Activated naive CD4-positive, alpha-beta T cell treated with anti-CD3 and anti-CD28 coated beads for 36 hours (primary cell): Measurements from ENCODE around the gene KCNH2. TPM values are rescaled to one million over a fixed set of nuclear protein-coding genes. Genes with fewer than 3 reads are reported as not detected.
"Not testable (repeated sequence)": the region's sequence is repeated elsewhere in the genome, so short reads cannot be mapped to it uniquely, and the experiment has no call there.

ENCODE experiments used
- CTCF ChIA-PET: fragments of 350-600 bp; sonication (Branson Sonifier 250); formaldehyde crosslinking; loops from one replicate; lab custom pipeline; 2021; ENCODE audit warnings: antibody characterized with exemption; lab: Charles Lee
- DNase-seq: peaks from one replicate; pipeline ENCODE4 v3.0.0-alpha.2; 2020
- H3K27ac Mint-ChIP-seq: one replicate; pipeline ENCODE4 v1.8.0; 2021; ENCODE audit warnings: mild to moderate bottlenecking, mixed read lengths
- H3K27me3 Mint-ChIP-seq: one replicate; pipeline ENCODE4 v1.8.0; 2021; ENCODE audit warnings: low read depth, mixed read lengths
- H3K36me3 Mint-ChIP-seq: one replicate; pipeline ENCODE4 v1.8.0; 2021; ENCODE audit warnings: low read depth, mixed read lengths
- H3K4me1 Mint-ChIP-seq: one replicate; pipeline ENCODE4 v1.8.0; 2021; ENCODE audit warnings: low read depth, mixed read lengths
- H3K4me3 Mint-ChIP-seq: one replicate; pipeline ENCODE4 v1.8.0; 2021; ENCODE audit warnings: mild to moderate bottlenecking, moderate library complexity, mixed read lengths
- H3K9me3 Mint-ChIP-seq: one replicate; pipeline ENCODE4 v1.8.0; 2021; ENCODE audit warnings: mixed read lengths
- intact Hi-C: fragments of 100-400 bp; cut with micrococcal nuclease; formaldehyde crosslinking; loops from one replicate; pipeline ENCODE4 v1.15.1; 2023
- total RNA-seq, 2 experiments: library from RNA; stranded (reverse); gene quantifications; one replicate each; pipeline ENCODE4 v1.2.3, GENCODE V29; 2021

The KCNH2 gene
- total RNA-seq: under 1 TPM; 0.17 to 0.19 TPM

DNA sequence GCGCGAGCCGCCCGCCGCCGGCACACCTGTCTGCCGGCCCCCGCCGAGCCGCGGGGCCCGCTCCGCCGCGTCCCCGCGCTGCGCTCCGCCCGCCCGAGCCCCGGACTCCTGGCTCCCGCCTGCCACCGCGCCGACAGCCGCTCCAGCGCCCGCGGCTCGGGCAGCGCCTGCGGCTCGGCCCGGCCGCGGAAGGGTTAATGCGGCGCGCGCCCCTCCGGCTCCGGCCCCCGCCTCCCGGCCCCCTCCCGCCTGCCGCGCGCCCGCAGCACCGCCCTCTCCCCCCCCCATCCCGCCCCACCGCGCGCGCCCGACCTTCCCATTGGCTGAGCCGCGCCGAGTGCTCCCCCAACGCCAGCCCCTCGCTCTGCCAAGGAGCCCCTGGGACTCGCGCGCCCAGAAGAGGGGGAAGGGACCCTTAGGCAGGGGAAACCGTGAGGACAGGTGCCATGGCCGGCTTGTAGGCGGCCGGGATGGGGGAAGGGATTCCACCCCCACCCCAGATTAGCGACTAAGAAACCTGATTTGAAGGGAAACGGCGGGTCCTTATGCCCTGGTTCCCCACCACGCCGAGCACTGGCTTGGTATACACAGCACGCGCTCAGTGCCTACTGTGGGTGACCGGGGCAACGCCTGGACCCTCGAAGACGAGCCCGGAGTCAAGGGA is at the start of gene KCNH2:
Gene KCNH2, minus strand, starts transcription at position 196 of the 664 bp plus-strand sequence. CDS start 408 bp downstream, outside the sequence.
- intact Hi-C loops: no loop called here
- peaks cover 45% of the 10 kb centered on the region for H3K27me3 Mint-ChIP-seq
- peaks cover 27% of the 10 kb centered on the region for H3K4me1 Mint-ChIP-seq
- no peaks in the 10 kb centered on the region for H3K9me3 Mint-ChIP-seq
- no peaks in the 10 kb centered on the region for H3K36me3 Mint-ChIP-seq
- H3K27ac Mint-ChIP-seq: no peak within 1 kb of the TSS
- peak within 1 kb of the TSS; percentile 71 for H3K4me3 Mint-ChIP-seq
- CTCF ChIA-PET: interaction anchor here (2.9 kb wide), 1 partner anchor 15 kb away, joined by 15 read pairs; no protein-coding TSS in a partner anchor
- DNase-seq: no peak

DNA sequence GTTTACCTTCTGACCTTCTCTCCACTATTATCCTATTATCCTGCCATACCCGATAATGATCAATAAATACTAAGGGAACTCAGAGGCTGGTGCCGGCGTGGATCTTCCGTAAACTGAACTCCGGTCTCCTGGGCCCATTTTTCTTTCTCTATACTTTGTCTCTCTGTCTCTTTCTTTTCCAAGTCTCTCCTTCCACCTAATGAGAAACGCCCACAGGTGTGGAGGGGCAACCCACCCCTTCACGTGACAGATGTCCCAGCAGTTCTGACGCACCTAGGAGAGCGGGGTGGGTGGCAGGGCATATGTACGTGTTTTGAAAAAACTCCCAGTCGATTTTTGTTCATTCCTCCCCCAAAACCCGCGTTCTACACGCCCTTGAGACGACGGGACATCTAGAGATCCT is 49.6 kb upstream of the KCNH2 start:
- Mint-ChIP-seq H3K4me1 (peaks cover 20% of the 10 kb centered on the region), H3K27ac (peak overlapping the region; percentile 90), H3K4me3 (peak overlapping the region; percentile 91)
- not testable (repeated sequence) for H3K27me3 Mint-ChIP-seq, H3K9me3 Mint-ChIP-seq, DNase-seq, H3K36me3 Mint-ChIP-seq
- CTCF ChIA-PET: interaction anchor here (0.6 to 2.7 kb wide), 5 partner anchors 9 to 270 kb away, joined by 3 to 12 read pairs (median 8); no protein-coding TSS in a partner anchor
- intact Hi-C loops: loop anchor here (1.0 to 2.0 kb wide), 4 partner anchors 31 to 199 kb away; partner anchors contain the start of genes ABCF2 and FASTK

- CTCF ChIA-PET: interaction anchor here (1.1 to 2.7 kb wide), 5 partner anchors 8 to 84 kb away, joined by 3 to 12 read pairs (median 8); no protein-coding TSS in a partner anchor
Measured at GRCh38 chr7:151026771-151027727, 48.9 kb upstream of the KCNH2 start.

GRCh38 chr7:151025924-151026671 is 48.0 kb upstream of the KCNH2 start:
- intact Hi-C loops: no loop called here
- no peaks in the 10 kb centered on the region for H3K27me3 Mint-ChIP-seq
- H3K27ac Mint-ChIP-seq: no peak overlapping the region
- H3K4me3 Mint-ChIP-seq: no peak overlapping the region
- peaks cover 20% of the 10 kb centered on the region for H3K4me1 Mint-ChIP-seq
- peaks cover 5% of the 10 kb centered on the region for H3K36me3 Mint-ChIP-seq
- H3K9me3 Mint-ChIP-seq: no peaks in the 10 kb centered on the region
- no peak for DNase-seq
- CTCF ChIA-PET: interaction anchor here (1.3 to 1.5 kb wide), 2 partner anchors 8 to 9 kb away, joined by 3 read pairs; no protein-coding TSS in a partner anchor

More at GRCh38 chr7:151026771-151027727, 48.9 kb upstream of the KCNH2 start:
- H3K4me3 Mint-ChIP-seq: peak overlapping the region; percentile 91
- intact Hi-C loops, H3K36me3 Mint-ChIP-seq, DNase-seq, H3K27me3 Mint-ChIP-seq, H3K9me3 Mint-ChIP-seq: not testable (repeated sequence)
- peaks cover 20% of the 10 kb centered on the region for H3K4me1 Mint-ChIP-seq
- H3K27ac Mint-ChIP-seq: peak overlapping the region; percentile 90

GRCh38 chr7:151024435-151025056 is 46.4 kb upstream of the KCNH2 start, which contains the start of gene ATG9B:
Gene ATG9B (minus strand): TSS chr7:151024494. CDS start chr7:151024423, 71 bp downstream.
- Mint-ChIP-seq H3K27ac (no peak within 1 kb of the TSS), H3K9me3 (no peaks in the 10 kb centered on the region), H3K4me3 (no peak within 1 kb of the TSS), H3K36me3 (peaks cover 2% of the 10 kb centered on the region), H3K27me3 (peaks cover under 1% of the 10 kb centered on the region), H3K4me1 (peaks cover 16% of the 10 kb centered on the region)
- intact Hi-C loops: no loop called here
- CTCF ChIA-PET: interaction anchor here (0.9 kb wide), 1 partner anchor 16 kb away, joined by 3 read pairs; no protein-coding TSS in a partner anchor
- DNase-seq: no peak

DNA sequence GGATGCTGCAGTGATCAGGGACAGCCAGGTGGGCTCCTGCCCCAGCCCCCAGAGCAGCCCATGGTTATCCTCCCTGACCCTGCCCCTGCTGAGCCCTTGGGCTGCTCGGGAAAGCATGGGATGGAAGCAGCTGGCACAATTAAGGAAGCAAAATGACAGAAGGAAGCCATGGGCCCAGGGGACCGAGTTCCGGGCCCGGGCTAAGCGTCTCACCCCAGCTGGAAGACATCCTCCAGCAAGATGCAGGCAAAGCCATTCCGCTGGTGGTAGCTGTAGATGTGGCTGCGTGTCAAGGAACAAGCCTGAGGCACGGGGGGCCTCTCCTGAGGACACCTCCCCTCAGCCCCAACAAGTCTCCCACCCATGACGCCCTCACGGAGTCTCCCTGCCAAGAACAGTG is 45.1 kb upstream of the KCNH2 start:
- Mint-ChIP-seq H3K4me3 (no peak overlapping the region), H3K9me3 (no peaks in the 10 kb centered on the region), H3K36me3 (no peaks in the 10 kb centered on the region), H3K4me1 (peaks cover 18% of the 10 kb centered on the region), H3K27ac (no peak overlapping the region), H3K27me3 (peaks cover 6% of the 10 kb centered on the region)
- no peak for DNase-seq
- CTCF ChIA-PET: no interaction called here
- intact Hi-C loops: no loop called here

GRCh38 chr7:151020231-151020630 is 42.1 kb upstream of the KCNH2 start:
- Mint-ChIP-seq H3K36me3 (no peaks in the 10 kb centered on the region), H3K4me3 (no peak overlapping the region), H3K27me3 (peaks cover 7% of the 10 kb centered on the region), H3K27ac (no peak overlapping the region), H3K9me3 (no peaks in the 10 kb centered on the region), H3K4me1 (peaks cover 30% of the 10 kb centered on the region)
- intact Hi-C loops: no loop called here
- CTCF ChIA-PET: interaction anchor here (0.6 to 4.3 kb wide), 7 partner anchors 9 to 515 kb away, joined by 3 to 32 read pairs (median 5); no protein-coding TSS in a partner anchor
- no peak for DNase-seq

DNA sequence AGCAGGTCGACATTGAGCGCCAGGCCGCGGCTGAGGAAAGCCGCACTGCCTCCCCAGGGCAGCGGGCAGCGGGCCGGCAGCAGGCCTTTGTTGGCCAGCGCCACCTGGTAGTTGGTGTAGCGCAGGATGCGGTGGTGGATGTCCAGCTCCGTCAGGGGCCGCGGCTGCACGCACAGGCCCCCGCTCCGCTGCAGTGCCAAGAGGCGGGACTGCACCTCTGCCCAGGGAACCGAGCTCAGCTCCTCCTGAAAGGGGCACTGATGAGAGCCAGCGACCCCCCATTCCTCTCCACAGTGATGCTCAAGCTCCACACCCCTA is 41.0 kb upstream of the KCNH2 start:
- Mint-ChIP-seq H3K4me1 (peaks cover 41% of the 10 kb centered on the region), H3K36me3 (no peaks in the 10 kb centered on the region), H3K27ac (no peak overlapping the region), H3K9me3 (no peaks in the 10 kb centered on the region), H3K4me3 (peak overlapping the region; percentile 5), H3K27me3 (peaks cover 7% of the 10 kb centered on the region)
- DNase-seq: no peak
- intact Hi-C loops: loop anchor here (2.0 kb wide), 1 partner anchor 62 kb away; the partner anchor contains the start of gene FASTK
- CTCF ChIA-PET: interaction anchor here (0.9 to 4.3 kb wide), 21 partner anchors 8 to 262 kb away, joined by 3 to 32 read pairs (median 5); partner anchors contain the start of gene ABCB8

GRCh38 chr7:151018421-151019129 is 40.5 kb upstream of the KCNH2 start:
- DNase-seq: peak; percentile 28
- H3K27ac Mint-ChIP-seq: no peak overlapping the region

GRCh38 chr7:151017953-151018420 is 39.9 kb upstream of the KCNH2 start:
- H3K27ac Mint-ChIP-seq: no peak overlapping the region
- peak overlapping the region; percentile 72 for H3K4me3 Mint-ChIP-seq
- intact Hi-C loops: loop anchor here (1.0 to 2.0 kb wide), 4 partner anchors 44 to 120 kb away; partner anchors contain the start of gene FASTK
- peaks cover 7% of the 10 kb centered on the region for H3K27me3 Mint-ChIP-seq
- DNase-seq: peak; percentile 82
- H3K9me3 Mint-ChIP-seq: no peaks in the 10 kb centered on the region
- no peaks in the 10 kb centered on the region for H3K36me3 Mint-ChIP-seq
- peaks cover 50% of the 10 kb centered on the region for H3K4me1 Mint-ChIP-seq
- CTCF ChIA-PET: interaction anchor here (0.6 to 4.3 kb wide), 21 partner anchors 8 to 1870 kb away, joined by 3 to 32 read pairs (median 5); partner anchors contain the start of gene ABCB8

More at GRCh38 chr7:151018421-151019129, 40.5 kb upstream of the KCNH2 start:
- H3K36me3 Mint-ChIP-seq: no peaks in the 10 kb centered on the region
- H3K4me1 Mint-ChIP-seq: peaks cover 46% of the 10 kb centered on the region
- H3K4me3 Mint-ChIP-seq: peak overlapping the region; percentile 72
- H3K9me3 Mint-ChIP-seq: no peaks in the 10 kb centered on the region
- intact Hi-C loops: loop anchor here (1.0 to 2.0 kb wide), 3 partner anchors 44 to 120 kb away; partner anchors contain the start of gene FASTK
- peaks cover 7% of the 10 kb centered on the region for H3K27me3 Mint-ChIP-seq
- CTCF ChIA-PET: interaction anchor here (0.6 to 4.3 kb wide), 24 partner anchors 8 to 1871 kb away, joined by 3 to 32 read pairs (median 4); partner anchors contain the start of gene ABCB8
